Memory B cell (primary cell): ENCODE data around the gene POU4F1.
"Not testable (repeated sequence)": the region's sequence is repeated elsewhere in the genome, so short reads cannot be mapped to it uniquely, and the experiment has no call there.

Experiments used
- ATAC-seq: fragments of 150-1000 bp; cut with Tn5 transposase; 2 replicates; pipeline ENCODE4 v1.10.0; 2021; ENCODE audit warnings: low read depth, mild to moderate bottlenecking, moderate library complexity
- DNase-seq, 2 donors: peaks; one replicate each; pipeline ENCODE4 v3.0.0; 2022; ENCODE audit warnings: low spot score in 2 of 2
- H3K27ac Mint-ChIP-seq: one replicate; pipeline ENCODE4 v1.8.0; 2022; ENCODE audit warnings: mild to moderate bottlenecking, moderate library complexity, mixed read lengths
- H3K27me3 Mint-ChIP-seq: one replicate; pipeline ENCODE4 v1.8.0; 2022; ENCODE audit warnings: mixed read lengths
- H3K36me3 Mint-ChIP-seq: one replicate; pipeline ENCODE4 v1.8.0; 2022; ENCODE audit warnings: mild to moderate bottlenecking, mixed read lengths
- H3K4me1 Mint-ChIP-seq: one replicate; pipeline ENCODE4 v1.8.0; 2022; ENCODE audit warnings: mixed read lengths
- H3K4me3 Mint-ChIP-seq: one replicate; pipeline ENCODE4 v1.8.0; 2022; ENCODE audit warnings: mild to moderate bottlenecking, moderate library complexity, mixed read lengths
- H3K9me3 Mint-ChIP-seq: one replicate; pipeline ENCODE4 v1.8.0; 2022; ENCODE audit warnings: mixed read lengths

The POU4F1 gene

DNA sequence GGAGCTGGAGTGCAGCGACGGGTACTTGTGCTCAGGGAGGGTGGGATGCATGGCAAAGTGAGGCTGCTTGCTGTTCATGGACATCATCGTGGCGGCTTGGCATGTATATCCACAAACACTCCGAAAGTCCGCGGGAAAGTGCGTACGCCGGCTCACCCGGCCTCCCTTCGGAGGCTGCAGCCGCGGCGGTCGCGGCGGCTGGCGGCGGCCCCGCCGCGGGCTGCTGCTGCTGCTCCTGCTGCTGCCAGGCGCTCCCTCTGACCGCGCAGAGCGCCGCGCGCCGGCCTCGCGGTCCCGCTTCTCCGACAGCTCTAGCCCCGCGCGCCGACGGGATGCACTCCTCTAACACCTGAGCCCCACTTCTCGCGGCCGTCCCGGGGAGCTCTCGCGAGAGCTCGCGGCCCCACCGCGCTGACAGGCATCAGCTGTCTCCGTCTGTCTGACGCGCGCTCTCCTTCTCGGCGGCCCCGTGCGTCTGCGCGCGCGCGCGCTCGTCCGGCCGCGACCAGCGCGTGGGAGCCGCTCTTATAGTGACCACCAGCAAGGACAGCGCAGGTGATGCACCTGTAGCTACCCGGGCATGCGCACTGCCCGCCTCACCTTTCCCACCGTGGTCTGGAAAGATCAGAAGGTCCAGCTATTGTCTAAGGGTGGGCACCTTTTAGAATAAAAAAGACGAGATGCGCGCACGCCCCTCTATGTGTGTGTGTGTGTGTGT lies at the start of gene POU4F1:
POU4F1 (minus strand) TSS at position 313 of the 718 bp plus-strand sequence; CDS start at position 87, 226 bp downstream.
- peak within 1 kb of the TSS; percentile 81 for H3K4me3 Mint-ChIP-seq
- no peaks in the 10 kb centered on the region for H3K9me3 Mint-ChIP-seq
- DNase-seq = no peak
- ATAC-seq = peak; percentile 74
- H3K36me3 Mint-ChIP-seq = peaks cover 3% of the 10 kb centered on the region
- peaks cover 27% of the 10 kb centered on the region for H3K4me1 Mint-ChIP-seq
- peak within 1 kb of the TSS; percentile 87 for H3K27ac Mint-ChIP-seq
- peaks cover 51% of the 10 kb centered on the region for H3K27me3 Mint-ChIP-seq

- Mint-ChIP-seq H3K27me3 (no peaks in the 10 kb centered on the region), H3K9me3 (no peaks in the 10 kb centered on the region), H3K27ac (no peak overlapping the region), H3K4me3 (no peak overlapping the region), H3K4me1 (peaks cover 14% of the 10 kb centered on the region), H3K36me3 (peaks cover 3% of the 10 kb centered on the region)
- ATAC-seq = no peak
- no peak for DNase-seq
Observed at GRCh38 chr13:78652651-78653050, 49.3 kb upstream of the POU4F1 start.

DNA sequence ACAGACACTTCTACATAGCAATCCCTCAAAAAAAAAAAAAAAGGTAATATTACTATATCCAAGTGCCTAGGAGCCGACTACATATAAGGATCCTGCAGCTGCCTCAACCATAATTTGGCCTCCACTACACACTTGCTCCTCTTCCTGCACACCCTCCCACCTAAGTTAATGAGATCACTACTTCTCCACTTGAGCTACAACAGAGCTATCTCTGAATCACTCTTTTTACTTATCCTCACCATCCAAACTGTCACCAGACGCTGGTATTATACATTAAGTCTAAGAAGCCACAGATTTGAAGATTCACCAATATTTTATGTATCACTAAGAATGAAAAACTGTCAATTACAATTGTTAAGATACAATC lies 47.3 kb upstream of the POU4F1 start:
- no peak overlapping the region for H3K4me3 Mint-ChIP-seq
- H3K27ac Mint-ChIP-seq = no peak overlapping the region
- DNase-seq (no peak), ATAC-seq (no peak)
- peaks cover 11% of the 10 kb centered on the region for H3K4me1 Mint-ChIP-seq
- H3K27me3 Mint-ChIP-seq = no peaks in the 10 kb centered on the region
- H3K9me3 Mint-ChIP-seq = no peaks in the 10 kb centered on the region
- peaks cover 3% of the 10 kb centered on the region for H3K36me3 Mint-ChIP-seq

- Mint-ChIP-seq H3K4me3 (no peak overlapping the region), H3K4me1 (peaks cover 7% of the 10 kb centered on the region), H3K9me3 (no peaks in the 10 kb centered on the region), H3K27me3 (no peaks in the 10 kb centered on the region), H3K27ac (no peak overlapping the region), H3K36me3 (no peaks in the 10 kb centered on the region)
- DNase-seq = no peak
- ATAC-seq = no peak
Observed at GRCh38 chr13:78649997-78650716, 46.8 kb upstream of the POU4F1 start.

DNA sequence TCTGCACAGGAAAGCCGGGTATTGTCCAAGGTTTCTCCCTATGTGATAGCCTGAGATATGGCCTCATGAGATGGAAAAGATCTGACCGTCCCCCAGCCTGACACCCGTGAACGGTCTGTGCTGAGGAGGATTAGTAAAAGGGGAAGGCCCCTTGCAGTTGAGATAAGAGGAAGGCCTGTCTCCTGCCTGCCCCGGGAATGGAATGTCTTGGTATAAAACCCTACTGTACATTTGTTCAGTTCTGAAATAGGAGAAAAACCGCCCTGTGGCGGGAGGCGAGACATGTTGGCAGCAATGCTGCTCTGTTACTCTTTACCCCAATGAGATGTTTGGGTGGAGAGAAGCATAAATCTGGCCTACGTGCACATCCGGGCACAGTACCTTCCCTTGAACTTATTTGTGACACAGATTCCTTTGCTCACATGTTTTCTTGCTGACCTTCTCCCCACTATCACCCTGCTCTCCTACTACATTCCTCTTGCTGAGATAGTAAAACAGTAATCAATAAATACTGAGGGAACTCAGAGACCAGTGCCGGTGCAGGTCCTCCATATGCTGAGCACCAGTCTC lies 43.8 kb upstream of the POU4F1 start:
- H3K27me3 Mint-ChIP-seq, H3K4me3 Mint-ChIP-seq, H3K27ac Mint-ChIP-seq, H3K9me3 Mint-ChIP-seq, DNase-seq, H3K4me1 Mint-ChIP-seq, ATAC-seq: not testable (repeated sequence)
- H3K36me3 Mint-ChIP-seq = peaks cover 13% of the 10 kb centered on the region

- Mint-ChIP-seq H3K27me3 (no peaks in the 10 kb centered on the region), H3K4me3 (no peak overlapping the region), H3K9me3 (no peaks in the 10 kb centered on the region), H3K4me1 (no peaks in the 10 kb centered on the region), H3K36me3 (peaks cover 40% of the 10 kb centered on the region), H3K27ac (no peak overlapping the region)
- no peak for DNase-seq
- no peak for ATAC-seq
Observed at GRCh38 chr13:78638216-78638615, 34.9 kb upstream of the POU4F1 start.

- no peak overlapping the region for H3K4me3 Mint-ChIP-seq
- no peaks in the 10 kb centered on the region for H3K9me3 Mint-ChIP-seq
- no peak for ATAC-seq
- H3K27me3 Mint-ChIP-seq = no peaks in the 10 kb centered on the region
- H3K27ac Mint-ChIP-seq = no peak overlapping the region
- H3K36me3 Mint-ChIP-seq = peaks cover 48% of the 10 kb centered on the region
- no peak for DNase-seq
- no peaks in the 10 kb centered on the region for H3K4me1 Mint-ChIP-seq
Observed at GRCh38 chr13:78636495-78636894, 33.1 kb upstream of the POU4F1 start.

GRCh38 chr13:78632996-78633395 lies 29.6 kb upstream of the POU4F1 start:
- Mint-ChIP-seq H3K4me3 (no peak overlapping the region), H3K27ac (no peak overlapping the region), H3K4me1 (no peaks in the 10 kb centered on the region), H3K36me3 (peaks cover 60% of the 10 kb centered on the region), H3K27me3 (no peaks in the 10 kb centered on the region), H3K9me3 (no peaks in the 10 kb centered on the region)
- DNase-seq (no peak), ATAC-seq (no peak)

DNA sequence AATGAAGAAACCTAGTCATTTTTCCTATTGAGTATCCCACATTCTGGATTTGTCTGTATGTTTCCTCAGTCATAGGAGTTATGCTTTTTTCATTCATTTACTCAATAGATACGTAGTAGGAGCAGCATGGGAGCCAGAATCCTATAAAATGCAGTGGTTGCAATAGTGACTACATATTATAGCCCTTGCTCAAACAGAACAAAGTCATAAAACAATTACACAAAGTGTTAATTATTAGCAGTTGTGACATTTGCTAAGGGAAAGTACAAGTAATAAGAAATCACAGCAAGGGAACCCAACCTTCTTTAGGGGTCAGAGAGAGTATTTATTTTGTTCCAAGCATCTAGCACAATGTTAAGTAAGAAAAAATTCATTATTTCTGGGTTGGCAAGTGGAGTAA lies 27.7 kb upstream of the POU4F1 start:
- H3K36me3 Mint-ChIP-seq = peaks cover 63% of the 10 kb centered on the region
- DNase-seq = no peak
- ATAC-seq = no peak

DNA sequence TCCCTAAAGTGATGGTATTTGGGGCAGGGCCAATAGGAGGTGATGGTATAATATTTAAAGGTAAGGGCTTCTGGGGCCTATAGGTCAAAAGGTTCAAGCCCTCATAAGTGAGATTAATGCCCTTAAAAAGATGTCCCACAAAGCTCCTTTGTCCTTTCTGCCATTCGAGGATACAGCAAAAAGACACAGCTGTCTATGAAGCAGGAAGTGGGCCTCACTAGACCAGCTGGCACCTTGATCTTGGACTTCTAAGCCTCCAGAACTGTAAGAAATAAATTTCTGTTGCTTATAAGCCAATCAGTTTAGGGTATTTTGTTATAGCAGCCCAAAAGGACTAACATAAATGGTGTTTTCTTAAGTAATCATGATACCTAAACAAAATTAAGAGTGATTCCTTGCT lies 27.2 kb upstream of the POU4F1 start:
- no peak overlapping the region for H3K27ac Mint-ChIP-seq

More for the DNA sequence above, 27.7 kb upstream of the POU4F1 start:
- no peaks in the 10 kb centered on the region for H3K27me3 Mint-ChIP-seq
- no peaks in the 10 kb centered on the region for H3K4me1 Mint-ChIP-seq
- H3K9me3 Mint-ChIP-seq = no peaks in the 10 kb centered on the region
- H3K27ac Mint-ChIP-seq = no peak overlapping the region
- H3K4me3 Mint-ChIP-seq = no peak overlapping the region

DNA sequence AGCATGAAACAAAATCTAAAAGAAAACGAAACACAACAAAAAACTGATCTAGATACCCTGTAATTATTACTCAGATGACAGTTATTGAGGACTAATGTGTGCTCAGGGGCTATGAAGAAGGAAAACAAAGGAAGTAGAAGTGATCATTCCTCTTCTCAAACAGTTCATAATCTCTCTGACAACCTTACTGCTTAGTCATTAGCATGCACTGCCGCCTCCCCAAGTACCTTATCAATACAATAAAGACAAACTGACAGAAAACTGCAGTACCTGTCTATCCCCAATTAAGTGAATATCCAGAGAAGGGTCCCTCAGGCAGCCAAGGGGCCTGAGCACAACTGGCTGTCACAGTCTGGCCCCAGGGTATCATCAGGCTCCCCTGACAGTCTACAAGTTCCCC lies 22.0 kb upstream of the POU4F1 start:
- H3K27me3 Mint-ChIP-seq = no peaks in the 10 kb centered on the region
- H3K9me3 Mint-ChIP-seq = no peaks in the 10 kb centered on the region
- peaks cover 53% of the 10 kb centered on the region for H3K36me3 Mint-ChIP-seq
- no peak overlapping the region for H3K4me3 Mint-ChIP-seq
- no peak for DNase-seq
- H3K4me1 Mint-ChIP-seq = no peaks in the 10 kb centered on the region
- no peak overlapping the region for H3K27ac Mint-ChIP-seq
- ATAC-seq = no peak

More for the DNA sequence above, 27.2 kb upstream of the POU4F1 start:
- Mint-ChIP-seq H3K9me3 (no peaks in the 10 kb centered on the region), H3K27me3 (no peaks in the 10 kb centered on the region), H3K4me1 (no peaks in the 10 kb centered on the region), H3K4me3 (no peak overlapping the region), H3K36me3 (peaks cover 67% of the 10 kb centered on the region)
- ATAC-seq (no peak), DNase-seq (no peak)

GRCh38 chr13:78623132-78623531 lies 19.8 kb upstream of the POU4F1 start:
- ATAC-seq = no peak

DNA sequence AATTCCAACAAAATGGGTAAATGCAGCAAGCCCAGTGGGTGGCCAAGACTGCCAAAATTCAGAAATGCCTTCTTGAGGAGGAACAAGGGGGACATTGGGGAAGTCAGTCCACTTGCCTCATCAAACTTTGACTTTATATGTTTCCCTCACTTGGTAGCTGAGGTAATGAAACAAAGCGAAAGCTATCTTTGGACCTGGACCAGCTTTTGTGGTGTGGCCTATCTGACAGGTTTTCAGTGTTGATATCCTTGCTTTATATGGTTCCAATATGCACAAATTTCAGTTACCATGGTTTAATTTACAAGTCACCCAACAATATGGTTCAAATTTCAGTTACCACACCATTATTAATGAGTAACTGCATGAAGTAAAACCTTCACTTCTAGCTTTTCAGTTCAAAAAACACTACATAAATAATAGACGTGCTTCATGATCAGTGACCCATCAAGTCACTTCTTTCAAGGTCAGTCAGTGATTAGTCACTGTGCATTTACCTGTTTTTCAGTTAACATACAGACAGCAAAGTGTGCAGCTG lies 17.7 kb upstream of the POU4F1 start:
- Mint-ChIP-seq H3K27ac (no peak overlapping the region), H3K27me3 (no peaks in the 10 kb centered on the region), H3K36me3 (peaks cover 44% of the 10 kb centered on the region), H3K9me3 (no peaks in the 10 kb centered on the region), H3K4me1 (no peaks in the 10 kb centered on the region), H3K4me3 (no peak overlapping the region)
- no peak for DNase-seq
- no peak for ATAC-seq

More at GRCh38 chr13:78623132-78623531, 19.8 kb upstream of the POU4F1 start:
- Mint-ChIP-seq H3K27ac (no peak overlapping the region), H3K27me3 (no peaks in the 10 kb centered on the region), H3K4me1 (no peaks in the 10 kb centered on the region), H3K4me3 (no peak overlapping the region), H3K9me3 (no peaks in the 10 kb centered on the region), H3K36me3 (peaks cover 42% of the 10 kb centered on the region)
- DNase-seq = no peak

GRCh38 chr13:78618411-78618810 lies 15.1 kb upstream of the POU4F1 start:
- ATAC-seq (no peak), DNase-seq (no peak)
- H3K4me1 Mint-ChIP-seq = no peaks in the 10 kb centered on the region
- H3K9me3 Mint-ChIP-seq = no peaks in the 10 kb centered on the region
- H3K4me3 Mint-ChIP-seq = no peak overlapping the region
- H3K36me3 Mint-ChIP-seq = peaks cover 47% of the 10 kb centered on the region
- H3K27me3 Mint-ChIP-seq = no peaks in the 10 kb centered on the region
- H3K27ac Mint-ChIP-seq = no peak overlapping the region
